WI38 (cell line): ENCODE results near the gene ERCC2.

ENCODE experiments used
- H3K4me3 ChIP-seq: 2 replicates; pipeline ENCODE4 v1.5.1; 2011; ENCODE audit warnings: low read depth, mild to moderate bottlenecking, control low read depth, low read length
- CTCF ChIP-seq: IDR thresholded peaks from 2 replicates; pipeline ENCODE4 v1.5.1; 2012; ENCODE audit warnings: low read depth, mild to moderate bottlenecking, control low read depth, low read length

Gene ERCC2

GRCh38 chr19:45409557-45409920 lies 39.2 kb upstream of the ERCC2 start:
- H3K4me3 ChIP-seq, result no peak overlapping the region
- TF ChIP-seq CTCF, result no peak

- TF ChIP-seq CTCF, result no peak
- H3K4me3 ChIP-seq, result no peak overlapping the region
These were observed 38.6 kb upstream of the ERCC2 start for GRCh38 chr19:45408830-45409556.

- TF ChIP-seq CTCF, result no peak
- no peak overlapping the region for H3K4me3 ChIP-seq
These were observed 37.7 kb upstream of the ERCC2 start for GRCh38 chr19:45408121-45408520.

GRCh38 chr19:45407585-45407984 lies 37.2 kb upstream of the ERCC2 start:
- H3K4me3 ChIP-seq, result peak overlapping the region; percentile 85

GRCh38 chr19:45407091-45407375 lies 36.7 kb upstream of the ERCC2 start:
- peak overlapping the region; percentile 85 for H3K4me3 ChIP-seq
- TF ChIP-seq CTCF, result no peak

- peak within 1 kb of the TSS; percentile 85 for H3K4me3 ChIP-seq
- no peak for TF ChIP-seq CTCF
These were observed 36.1 kb upstream of the ERCC2 start, which contains the start of gene POLR1G for GRCh38 chr19:45406226-45407090. TSS of gene POLR1G (plus strand) at chr19:45406644. CDS start at chr19:45406697, 53 bp downstream.

GRCh38 chr19:45405435-45406225 lies 35.3 kb upstream of the ERCC2 start:
- TF ChIP-seq CTCF, result no peak
- H3K4me3 ChIP-seq, result peak overlapping the region; percentile 85
